Tongue (tissue), 2 donors: ENCODE data around the gene MYO1D. TPM values are rescaled to one million over a fixed set of nuclear protein-coding genes. Genes with fewer than 3 reads are reported as not detected.
A peak's percentile ranks its signal among the peaks of the same experiment; 100 is the strongest.

Experiments used
- DNase-seq: peaks from one replicate; pipeline ENCODE4 v3.0.0-alpha.2; 2015
- total RNA-seq: library from RNA; depleted of rRNA; stranded (reverse); fragments of >200 nt; gene quantifications from one replicate; pipeline ENCODE4 v1.2.3, GENCODE V29; 2014

Gene MYO1D
- total RNA-seq, 1 donor from 2014 or later = 25.2 TPM

DNA sequence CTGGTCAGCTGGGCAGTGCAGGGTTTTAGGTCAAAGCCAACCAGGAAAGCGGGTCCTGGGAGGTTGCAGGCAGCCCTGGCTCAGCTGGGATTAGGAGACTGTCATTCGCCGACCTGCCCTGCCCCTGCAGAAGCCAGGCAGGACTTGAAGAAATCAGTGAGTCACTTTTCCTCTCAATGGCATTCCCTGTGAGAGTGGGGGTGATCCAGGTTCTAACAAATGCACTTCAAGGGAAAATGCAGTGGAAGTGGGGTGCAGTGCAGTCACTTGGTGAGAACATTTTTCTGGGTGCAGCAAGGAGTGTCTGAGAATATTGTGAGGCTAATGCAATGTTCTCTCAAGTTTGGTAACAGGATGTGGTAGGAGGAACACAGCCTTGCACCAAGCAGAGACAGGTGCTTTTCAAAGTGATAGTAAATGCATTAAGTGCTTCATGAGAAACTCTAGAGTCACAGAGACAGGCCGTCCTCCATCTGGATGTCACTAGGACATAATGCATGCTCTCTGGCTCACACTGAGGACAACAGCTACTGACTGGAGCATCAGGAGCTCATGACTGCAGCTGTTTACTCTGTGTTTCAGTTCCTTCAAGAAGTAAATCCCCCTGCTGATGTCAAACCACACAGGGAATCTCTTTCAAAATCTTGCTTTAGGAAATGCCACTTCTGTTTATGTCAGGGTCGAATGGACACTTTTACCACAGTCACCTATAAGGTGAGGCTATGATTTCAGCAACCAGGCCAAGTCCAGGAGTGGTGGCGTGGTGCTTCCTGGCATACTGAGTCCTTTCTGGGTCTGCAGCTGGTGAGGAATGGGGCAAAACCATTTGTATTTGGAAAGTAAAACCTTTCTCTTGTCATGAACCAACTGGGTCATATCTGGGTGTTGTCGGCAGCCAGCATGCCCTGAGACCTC lies 373.4 kb downstream of the MYO1D start:
- DNase-seq = peak; percentile 83

DNA sequence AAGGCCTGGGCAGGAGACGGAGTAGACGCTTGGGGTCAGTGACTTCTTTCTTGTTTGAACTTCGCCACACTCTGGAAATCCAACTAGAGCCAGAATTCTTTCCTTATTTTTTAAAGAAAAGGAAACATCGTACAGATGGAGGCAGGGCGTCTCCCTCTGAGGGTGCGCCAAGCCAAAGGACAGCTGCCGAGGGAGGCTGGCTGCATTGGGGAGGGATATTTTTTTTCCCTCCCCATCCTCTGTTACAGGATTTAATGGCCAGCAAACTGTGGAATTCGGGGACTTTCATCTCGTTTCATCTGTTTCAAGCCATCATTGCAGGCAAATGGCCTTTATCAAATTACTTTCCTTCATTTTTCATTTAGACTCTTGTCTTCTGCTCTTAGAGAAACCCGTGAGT lies 374.2 kb downstream of the MYO1D start:
- peak; percentile 66 for DNase-seq

DNA sequence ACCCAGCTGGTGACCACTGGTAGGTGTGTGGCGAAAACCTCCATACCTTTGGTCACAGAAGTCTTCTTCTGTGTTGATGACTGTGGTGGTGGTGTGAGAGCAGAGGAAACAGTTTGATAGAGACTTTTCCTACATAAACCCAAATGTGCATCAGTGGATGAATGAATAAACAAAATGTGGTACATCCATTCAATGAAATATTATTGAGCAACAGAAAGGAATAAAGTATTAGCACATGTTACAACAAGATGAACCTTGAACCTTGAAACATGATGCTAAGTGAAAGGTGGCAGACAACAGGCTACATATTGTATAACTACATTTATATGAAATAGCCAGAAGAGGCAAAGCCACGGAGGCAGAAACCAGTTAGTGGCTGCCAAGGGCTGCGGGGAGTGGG lies 374.9 kb downstream of the MYO1D start:
- no peak for DNase-seq

DNA sequence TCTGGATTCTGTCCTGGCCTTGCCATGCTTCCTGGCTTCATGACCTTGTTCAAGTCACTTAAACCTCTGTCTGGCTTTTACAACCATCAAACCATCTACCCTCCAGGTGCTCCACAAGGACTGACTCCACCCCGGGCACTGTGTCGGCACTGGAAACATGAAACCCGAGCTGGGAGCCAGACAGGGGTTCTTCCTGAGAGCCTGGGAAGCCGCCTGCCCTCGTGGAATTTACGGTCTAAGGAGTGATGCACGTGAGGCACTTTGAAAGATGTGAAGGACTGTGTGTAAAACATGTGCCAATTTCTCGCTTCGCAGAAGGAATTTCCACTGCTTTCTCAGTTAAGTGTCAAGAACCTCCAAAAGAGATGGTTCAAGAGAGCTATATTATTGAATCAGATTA lies 378.5 kb downstream of the MYO1D start:
- DNase-seq = no peak

DNA sequence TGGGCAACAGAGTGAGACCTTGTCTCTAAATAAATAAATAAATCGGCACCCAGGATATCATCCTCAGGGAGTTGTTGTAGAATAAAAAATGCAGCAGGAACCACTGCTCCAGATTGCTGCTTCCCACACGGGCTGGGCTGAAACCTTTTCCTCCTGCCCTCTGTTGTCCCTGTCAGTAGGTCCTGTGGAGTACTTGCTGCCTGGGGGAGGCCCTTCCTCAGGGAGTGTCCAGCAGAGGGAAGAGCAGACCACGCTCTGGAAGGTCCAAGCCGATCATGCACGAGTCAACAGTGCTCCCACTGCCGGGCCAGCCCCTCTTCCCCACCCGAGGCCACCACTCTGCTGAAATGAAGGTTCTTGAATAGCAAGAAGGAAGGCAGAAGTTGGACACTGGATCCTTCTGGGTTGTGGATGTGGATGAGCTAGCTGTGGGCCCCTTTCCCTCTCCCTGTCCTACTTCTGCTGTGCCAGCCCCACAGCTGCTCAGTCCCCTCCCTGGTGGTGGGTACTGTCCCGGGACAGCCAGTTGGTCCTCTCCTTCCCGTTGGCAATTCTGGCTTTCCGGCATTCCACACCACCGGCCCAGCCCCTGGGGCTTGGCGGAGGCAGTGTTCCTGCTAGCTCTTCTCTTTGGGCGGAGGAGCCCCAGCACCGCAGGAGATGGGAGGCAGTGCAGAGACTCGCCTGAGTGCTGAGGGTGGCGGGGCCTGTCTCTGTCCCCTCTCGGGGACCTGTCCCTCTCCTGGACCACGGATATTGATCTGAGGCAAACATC lies 379.3 kb downstream of the MYO1D start:
- peak; percentile 70 for DNase-seq

DNA sequence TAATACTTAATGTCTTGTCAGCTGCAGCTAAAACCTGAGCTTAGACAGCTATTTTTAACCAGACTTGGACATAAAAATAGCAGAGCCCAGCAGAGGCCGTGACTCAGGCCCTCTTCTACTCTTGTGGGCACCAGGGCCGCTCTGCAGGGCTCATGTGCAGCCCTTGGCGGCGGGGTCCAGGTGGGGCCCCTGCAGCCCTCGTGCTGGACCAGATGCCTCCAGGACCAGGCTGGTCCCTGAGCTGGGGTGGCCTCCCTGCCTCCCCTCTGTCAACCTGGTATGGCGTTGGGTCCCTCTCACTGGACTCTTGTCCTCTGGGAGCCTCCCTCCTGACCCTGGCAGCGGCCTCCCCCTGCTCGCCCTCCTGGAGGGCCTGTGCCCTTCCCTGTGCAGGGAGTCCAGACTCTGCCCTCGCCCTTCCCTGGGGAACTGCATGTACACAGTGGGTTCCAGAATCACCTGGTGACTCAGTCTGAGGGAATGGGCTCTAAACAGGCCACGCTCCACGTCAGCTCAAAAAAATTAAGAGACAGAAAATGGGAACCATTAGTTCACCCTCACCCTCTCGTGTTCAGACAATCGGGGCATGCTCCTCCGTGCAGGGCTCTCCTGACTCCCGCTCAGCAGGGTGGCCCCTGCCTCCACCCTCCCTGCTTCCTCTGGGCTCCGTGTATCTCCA lies 380.4 kb downstream of the MYO1D start:
- peak; percentile 55 for DNase-seq

DNA sequence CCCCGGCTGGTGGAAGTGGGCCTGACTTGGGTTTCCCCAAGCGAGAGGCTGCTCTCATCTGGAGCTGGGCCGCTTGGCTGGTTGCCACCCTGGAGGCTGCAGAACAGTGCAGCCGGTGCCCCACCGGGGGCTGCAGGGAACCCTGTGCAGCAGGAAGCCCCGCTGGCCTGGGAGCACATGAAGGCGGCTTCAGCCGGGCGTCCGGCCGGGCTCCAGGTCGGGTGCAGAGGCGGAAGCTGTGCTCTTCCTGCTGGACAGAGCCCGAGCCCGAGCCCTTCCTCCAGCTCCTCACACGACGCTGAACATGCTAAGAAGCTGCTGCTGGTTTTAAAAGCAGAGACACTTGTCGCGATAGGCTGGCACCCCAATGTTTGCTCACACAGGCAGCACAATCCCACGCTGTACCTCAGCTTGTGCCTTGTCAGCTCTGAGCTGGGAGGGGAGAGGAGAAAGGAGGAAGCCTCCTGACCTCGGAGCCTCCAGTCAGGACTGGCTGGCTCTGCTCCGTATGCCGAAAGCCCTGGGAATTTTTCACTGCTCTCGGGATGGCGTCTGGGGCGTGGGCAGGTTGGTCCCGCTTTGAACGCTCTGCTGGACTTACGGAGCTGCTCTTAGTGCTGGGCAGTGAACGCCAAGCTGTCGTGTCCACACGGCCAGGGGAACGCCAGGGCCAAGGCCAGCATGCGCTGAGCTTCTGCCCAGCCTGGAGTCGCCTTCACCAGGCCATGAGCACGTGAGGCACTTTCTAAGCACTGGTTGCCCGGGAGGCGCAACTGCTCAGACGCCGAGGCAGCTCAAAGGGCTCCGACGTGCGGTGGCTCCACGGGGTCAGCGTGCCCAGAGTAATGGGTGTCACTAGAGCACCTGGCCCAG lies 381.3 kb downstream of the MYO1D start:
- peak; percentile 80 for DNase-seq

DNA sequence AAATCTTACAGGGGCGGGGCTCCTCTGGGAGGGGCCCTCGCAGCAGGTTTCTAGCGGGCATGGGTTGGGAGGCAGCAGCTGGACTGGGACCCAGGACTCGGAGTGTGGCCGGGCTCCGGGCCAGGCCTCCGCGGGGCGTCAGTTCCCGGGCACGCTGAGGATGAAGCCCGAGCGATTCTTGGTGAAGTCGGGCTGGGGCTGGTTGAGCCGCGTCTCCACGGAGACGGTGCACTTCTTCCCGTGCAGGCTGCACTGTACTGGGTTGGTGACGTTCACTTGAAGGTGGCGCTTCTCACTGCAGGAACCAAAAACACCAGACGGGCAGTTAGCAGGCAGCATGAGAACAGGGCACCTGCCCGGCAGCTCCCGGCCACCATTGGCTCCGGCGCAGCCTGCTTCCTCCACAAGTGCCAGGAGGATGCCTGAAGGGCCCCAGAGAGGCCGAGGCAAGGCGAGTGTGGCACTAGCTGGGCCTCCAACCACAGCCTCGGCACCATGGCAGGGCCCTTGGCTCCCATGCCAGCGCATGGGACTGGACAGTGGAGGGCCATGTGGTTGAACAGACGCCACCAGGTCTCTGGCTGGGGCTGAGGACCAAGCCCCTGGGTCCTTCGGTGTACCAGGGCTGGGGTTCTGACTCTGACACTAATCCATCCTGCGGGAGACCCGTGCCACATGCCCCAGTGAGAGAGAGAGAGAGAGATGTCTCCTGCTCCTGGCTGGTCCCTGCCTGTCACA lies 382.1 kb downstream of the MYO1D start:
- peak; percentile 49 for DNase-seq

DNA sequence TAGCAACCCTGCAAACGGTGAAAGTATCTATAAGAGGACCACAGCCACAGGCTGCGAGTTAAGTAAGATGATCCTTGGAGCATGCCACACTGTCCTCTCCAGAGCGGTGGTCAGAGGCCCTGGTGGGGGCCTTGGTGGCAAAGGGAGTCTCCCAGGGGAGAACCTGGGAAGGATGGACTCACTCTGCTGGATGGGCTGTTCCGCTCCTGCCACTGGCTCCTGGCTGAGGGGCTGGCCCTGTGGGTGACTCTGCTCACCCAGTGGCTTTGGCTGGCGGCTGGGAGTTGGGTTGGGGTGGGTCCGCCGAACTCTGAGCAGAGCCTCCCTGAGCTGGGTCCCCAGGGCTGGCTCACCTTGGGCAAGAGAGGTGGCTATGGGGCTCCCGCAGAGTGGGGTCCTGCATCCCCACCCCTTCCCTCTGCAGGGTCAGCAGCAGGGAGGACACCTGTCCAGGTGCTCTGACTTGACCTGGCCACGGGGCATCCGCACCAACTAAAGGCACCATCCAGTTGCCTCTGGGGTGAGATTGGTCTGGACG lies 382.9 kb downstream of the MYO1D start:
- DNase-seq = no peak

DNA sequence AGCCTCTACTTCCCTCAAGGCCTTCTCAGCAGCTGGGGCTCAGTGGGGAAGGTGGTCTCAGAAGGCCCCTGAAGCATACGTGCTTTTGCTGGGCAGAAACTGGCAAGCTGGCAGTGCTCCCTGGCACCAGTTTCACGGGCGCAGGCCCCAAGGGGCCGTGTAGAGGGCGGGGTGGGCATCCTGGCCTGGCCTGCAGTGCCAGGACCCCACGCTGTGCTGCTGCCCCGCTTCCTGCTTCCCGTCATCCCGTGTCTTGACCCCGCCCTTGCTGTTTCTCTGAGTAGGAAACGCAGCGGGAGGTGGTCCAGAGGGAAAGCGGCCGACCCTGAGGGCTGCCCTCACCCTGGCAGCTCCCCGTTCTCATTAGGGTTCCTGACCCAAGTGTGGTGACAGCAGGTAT lies 383.4 kb downstream of the MYO1D start:
- no peak for DNase-seq

DNA sequence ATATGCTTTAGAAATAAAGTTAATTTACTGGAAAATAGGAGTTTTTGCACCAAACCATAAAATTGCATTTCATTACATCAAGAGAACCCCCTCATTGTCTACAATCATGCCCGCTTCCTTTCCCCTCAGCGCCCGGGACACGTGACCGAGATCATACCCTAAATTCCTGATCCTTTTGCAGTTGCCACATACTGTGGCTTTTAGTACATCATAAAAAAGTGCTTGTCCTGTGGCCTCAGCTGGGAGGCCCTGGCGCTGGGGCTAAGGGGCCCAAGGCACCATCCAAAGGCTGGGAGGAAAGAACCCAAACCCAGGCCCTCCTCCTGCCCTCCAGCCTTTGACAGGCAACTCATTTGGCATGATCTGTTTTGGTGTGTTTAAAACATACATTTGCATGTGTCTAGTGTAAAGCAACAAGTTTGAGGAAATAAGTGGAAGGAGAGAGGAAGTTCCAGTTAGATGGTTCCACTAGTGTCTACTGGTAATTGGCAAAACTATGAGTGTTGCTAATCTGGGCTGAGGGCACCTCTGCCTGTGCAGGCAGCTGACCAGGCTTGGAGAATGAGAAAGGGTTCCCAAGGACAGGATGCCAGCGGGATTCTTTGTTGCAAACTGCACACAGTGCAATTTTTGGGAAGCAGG lies 384.2 kb downstream of the MYO1D start:
- DNase-seq = no peak

DNA sequence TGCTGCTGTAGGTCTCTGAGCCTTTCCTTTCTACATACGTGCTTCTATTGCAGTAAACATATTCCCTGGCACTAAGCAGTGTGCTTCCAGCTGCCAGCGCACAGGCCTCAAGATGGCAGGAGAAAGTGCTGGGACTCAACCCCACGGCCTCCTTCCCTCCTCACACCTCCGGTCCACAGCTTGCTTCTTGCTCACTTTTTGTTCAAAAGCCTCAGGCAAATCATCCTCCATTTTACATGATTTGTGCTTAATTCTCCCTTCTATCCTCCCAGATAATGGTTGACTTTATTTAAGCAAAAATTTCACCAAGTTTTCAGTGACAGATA lies 384.7 kb downstream of the MYO1D start:
- DNase-seq = no peak

DNA sequence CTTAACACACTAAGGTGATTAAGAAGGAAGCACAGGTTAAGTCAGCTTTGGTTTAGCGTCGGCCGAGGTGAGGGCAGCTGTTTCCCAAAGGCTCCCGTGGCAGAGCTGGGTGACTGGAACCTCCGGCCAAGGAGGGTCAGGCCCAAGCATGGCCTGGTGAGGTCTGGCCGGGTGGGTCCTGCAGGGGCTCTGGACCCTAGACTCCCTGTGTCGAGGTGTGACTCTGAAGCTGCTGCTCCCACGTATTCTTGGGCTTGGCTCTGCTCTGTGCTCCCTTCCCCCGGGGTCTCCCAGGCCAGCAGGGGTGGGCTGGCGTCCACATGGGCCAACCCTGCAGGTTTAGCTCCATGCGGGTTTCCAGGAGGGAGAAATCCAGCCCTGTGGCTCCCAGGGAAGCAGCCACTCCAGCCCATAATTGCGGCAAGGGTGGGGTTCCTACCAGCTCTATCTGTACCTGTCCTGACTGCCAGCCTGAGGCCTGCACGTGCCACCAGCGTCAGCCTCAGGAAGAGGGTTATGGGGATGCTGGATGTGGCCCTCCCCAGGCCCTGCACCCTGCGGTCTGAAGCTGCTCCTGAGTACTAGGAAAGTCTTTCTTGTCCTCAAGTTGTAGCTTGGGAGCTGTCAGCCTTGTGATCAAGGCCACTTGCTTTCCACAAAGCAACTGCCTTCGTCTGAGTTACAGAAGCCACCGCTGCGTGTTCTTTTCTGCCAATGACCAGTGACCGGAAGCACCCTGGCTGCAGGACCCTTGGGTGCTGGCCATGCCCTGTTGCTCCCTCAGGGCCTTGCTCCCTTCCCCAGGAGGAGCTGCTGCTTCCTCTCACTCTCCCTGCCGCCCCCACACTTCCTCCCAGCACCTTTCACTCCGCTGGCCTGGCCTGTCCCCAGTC lies 385.3 kb downstream of the MYO1D start:
- DNase-seq = no peak

DNA sequence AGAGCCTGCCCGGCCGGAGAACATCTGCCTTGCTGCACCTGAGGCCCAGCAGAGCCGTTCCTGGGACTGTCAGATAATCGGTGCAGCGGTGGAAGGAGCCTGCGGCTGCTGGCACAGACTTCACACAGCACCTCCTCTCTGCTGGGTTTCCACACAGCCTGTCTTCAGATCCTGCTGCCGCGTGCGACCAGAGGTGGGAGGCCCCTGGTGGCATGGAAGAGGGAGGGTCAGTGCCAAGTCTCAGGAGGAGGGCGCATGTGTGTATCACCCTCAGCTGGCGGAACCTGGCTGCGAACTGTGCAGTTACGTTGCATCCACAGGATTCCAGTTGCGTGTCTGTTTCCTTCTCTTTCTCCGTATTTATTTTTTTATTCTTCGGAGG lies 386.8 kb downstream of the MYO1D start:
- DNase-seq = no peak

DNA sequence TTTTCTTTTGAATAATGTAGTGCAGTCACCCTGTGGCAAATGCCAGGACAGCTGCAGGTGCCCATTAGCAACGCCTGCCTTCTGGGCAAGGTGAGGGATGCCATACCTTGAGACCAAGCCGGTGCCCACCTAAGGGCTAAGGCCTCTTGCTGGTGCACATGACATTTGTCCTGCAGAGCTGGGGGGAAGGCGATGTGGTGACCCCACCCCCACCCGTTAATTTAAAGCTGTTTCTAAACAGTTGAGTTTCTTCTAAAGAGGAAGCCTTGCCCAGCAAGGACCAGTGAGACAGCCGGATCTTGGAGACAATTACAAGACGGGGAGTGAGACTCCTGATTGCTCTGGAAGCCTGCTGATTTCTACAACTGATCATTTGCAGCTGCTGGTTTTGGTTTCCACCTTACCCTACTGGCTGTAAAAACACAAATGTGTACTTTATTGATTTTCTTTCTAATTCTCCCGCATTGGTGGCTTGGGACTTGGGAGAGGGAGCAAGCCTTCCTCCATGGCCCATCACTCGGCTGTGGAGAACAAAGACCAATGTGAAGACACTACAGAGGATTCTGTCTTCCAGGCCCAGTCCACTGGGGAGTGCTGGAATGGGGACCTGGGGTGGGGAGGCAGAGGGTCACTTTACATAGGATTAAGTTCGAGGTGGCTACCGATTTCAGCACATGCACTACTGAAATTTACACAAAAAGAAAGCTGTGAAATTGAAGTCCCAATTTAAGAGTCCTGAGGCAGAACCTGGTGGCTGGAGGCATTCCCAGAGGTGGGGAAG lies 387.4 kb downstream of the MYO1D start:
- no peak for DNase-seq

DNA sequence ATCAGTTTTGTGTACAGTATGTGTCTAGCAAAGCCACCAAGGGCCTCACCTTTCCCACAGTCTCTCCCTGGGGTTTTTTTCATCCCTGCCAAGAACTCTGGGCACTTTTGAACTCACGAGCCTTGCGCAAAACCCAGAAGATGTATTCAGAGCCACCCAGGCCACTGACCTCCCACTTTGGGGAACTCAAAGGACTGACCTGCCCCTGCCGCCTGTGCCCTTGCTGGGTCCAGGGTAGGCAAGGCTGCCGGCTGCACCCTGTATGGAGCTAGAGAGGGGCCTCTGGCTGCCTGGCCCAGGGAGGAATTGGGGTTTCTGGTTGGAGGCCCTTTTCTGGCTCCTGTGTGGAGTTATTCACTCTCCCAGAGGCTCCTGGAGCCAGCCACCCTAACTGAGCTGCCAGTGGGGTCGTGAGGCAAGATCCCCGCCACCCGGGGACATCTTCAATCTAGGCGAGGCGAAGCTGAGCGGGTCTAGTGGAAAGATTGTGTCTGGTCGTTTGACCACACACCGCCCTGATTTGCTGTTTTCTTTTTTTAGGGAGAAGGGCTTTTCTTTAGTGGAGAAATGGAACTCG lies 388.2 kb downstream of the MYO1D start:
- DNase-seq = no peak

DNA sequence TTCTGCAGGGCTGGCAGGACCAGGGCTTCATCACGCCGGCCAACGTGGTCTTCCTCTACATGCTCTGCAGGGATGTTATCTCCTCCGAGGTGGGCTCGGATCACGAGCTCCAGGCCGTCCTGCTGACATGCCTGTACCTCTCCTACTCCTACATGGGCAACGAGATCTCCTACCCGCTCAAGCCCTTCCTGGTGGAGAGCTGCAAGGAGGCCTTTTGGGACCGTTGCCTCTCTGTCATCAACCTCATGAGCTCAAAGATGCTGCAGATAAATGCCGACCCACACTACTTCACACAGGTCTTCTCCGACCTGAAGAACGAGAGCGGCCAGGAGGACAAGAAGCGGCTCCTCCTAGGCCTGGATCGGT lies 388.8 kb downstream of the MYO1D start:
- no peak for DNase-seq

DNA sequence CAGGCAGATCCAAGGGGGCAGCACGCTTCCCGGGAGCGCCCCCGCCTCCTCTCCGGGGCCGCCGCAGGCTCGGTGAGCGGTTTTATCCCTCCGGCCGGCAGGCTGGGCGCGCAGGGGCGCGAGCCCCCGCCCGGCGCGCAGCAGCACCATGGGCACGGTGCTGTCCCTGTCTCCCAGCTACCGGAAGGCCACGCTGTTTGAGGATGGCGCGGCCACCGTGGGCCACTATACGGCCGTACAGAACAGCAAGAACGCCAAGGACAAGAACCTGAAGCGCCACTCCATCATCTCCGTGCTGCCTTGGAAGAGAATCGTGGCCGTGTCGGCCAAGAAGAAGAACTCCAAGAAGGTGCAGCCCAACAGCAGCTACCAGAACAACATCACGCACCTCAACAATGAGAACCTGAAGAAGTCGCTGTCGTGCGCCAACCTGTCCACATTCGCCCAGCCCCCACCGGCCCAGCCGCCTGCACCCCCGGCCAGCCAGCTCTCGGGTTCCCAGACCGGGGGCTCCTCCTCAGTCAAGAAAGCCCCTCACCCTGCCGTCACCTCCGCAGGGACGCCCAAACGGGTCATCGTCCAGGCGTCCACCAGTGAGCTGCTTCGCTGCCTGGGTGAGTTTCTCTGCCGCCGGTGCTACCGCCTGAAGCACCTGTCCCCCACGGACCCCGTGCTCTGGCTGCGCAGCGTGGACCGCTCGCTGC lies 389.3 kb downstream of the MYO1D start:
- DNase-seq = peak; percentile 42
